Measurements from ENCODE around the gene DUSP28.
"Not testable (repeated sequence)": the region's sequence is repeated elsewhere in the genome, so short reads cannot be mapped to it uniquely, and the experiment has no call there.

Gene DUSP28

DNA sequence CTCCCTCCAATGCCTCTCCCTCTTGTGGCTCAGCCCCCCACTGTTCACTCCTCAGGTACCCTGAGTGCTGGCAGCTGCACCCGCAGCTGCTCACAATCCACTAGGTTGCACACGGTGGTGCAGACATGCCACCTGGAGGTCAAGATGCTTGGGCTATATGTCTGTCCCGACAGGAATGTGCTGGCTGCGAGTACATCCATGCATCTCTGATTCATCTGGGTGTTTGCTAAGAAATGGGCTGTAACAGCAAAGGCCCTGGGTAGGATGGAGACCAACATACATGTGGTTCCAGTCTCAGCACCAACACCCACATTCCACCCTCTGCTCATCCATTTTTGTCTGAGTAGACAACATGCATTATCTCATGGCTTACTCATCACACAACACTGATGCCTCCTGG, 33.6 kb upstream of the DUSP28 start:
- in situ Hi-C loops (cut with MboI; ENCODE audit: low sequenced_read_pairs): no loop called here

- in situ Hi-C loops (cut with MboI; ENCODE audit: low sequenced_read_pairs): no loop called here
Measured at GRCh38 chr2:240527153-240527750, 32.9 kb upstream of the DUSP28 start.

GRCh38 chr2:240528406-240529040, 31.6 kb upstream of the DUSP28 start:
- in situ Hi-C loops (cut with MboI; ENCODE audit: low sequenced_read_pairs): no loop called here

- in situ Hi-C loops (cut with MboI; ENCODE audit: low sequenced_read_pairs): no loop called here
Measured at GRCh38 chr2:240529344-240529999, 30.7 kb upstream of the DUSP28 start.

- in situ Hi-C loops (cut with MboI; ENCODE audit: low sequenced_read_pairs): no loop called here
Measured at GRCh38 chr2:240530181-240530580, 30.0 kb upstream of the DUSP28 start.

DNA sequence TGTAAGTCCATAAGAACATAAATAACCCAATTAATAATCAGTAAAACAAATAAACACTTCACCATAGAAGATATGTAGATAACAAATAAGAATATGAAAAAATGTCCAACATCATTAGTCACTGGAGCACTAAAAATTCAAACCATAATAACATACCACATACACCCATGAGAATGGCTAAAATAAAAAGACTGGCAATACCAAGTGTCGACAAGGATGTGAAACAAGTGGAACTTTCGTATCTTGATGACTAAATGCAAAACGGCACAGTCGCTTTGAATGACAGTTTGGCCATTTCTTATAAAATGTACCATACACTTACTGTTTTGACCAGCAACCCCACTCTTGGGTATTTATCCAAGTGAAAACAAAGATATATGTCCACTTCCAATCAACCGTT, 29.1 kb upstream of the DUSP28 start:
- in situ Hi-C loops (cut with MboI; ENCODE audit: low sequenced_read_pairs): no loop called here

- in situ Hi-C loops (cut with MboI; ENCODE audit: low sequenced_read_pairs): no loop called here
Measured at GRCh38 chr2:240532031-240532775, 28.0 kb upstream of the DUSP28 start.

DNA sequence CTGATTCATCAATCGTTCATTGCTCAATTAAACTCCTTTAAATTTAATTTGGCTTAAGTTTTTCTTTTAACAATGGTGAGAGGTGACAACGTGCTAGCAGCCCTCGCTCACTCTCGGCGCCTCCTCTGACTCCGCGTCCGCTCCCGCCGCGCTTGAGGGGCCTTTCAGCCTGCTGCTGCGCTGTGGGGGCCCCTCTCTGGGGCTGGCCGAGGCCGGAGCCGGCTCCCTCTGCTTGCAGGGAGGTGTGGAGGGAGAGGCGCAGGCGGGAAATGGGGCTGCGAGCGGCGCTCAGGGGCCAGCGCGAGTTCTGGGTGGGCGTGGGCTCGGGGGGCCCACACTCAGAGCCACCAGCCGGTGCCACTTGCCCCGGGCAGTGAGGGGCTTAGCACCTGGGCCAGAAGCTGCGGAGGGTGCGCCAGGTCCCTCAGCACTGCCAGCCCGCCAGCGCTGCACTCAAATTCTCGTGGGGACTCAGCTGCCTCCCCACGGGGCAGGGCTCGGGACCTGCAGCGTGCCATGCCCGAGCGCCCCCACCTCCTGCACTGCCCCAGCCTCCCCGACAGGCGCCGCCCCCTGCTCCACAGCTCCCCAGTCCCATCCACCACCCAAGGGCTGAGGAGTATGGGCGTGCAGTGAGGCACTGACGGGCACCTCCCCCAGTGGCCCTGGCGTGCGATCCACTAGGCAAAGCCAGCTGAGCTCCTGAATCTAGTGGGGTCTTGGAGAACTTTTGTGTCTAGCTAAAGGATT, 22.0 kb upstream of the DUSP28 start:
- in situ Hi-C loops (cut with MboI; ENCODE audit: low sequenced_read_pairs): no loop called here

- in situ Hi-C loops (cut with MboI; ENCODE audit: low sequenced_read_pairs): not testable (repeated sequence)
Measured at GRCh38 chr2:240539101-240539500, 21.1 kb upstream of the DUSP28 start.

- in situ Hi-C loops (cut with MboI; ENCODE audit: low sequenced_read_pairs): no loop called here
Measured at GRCh38 chr2:240539906-240540305, 20.3 kb upstream of the DUSP28 start.

GRCh38 chr2:240551288-240551687, 8.9 kb upstream of the DUSP28 start:
- in situ Hi-C loops (cut with MboI; ENCODE audit: low sequenced_read_pairs): no loop called here

DNA sequence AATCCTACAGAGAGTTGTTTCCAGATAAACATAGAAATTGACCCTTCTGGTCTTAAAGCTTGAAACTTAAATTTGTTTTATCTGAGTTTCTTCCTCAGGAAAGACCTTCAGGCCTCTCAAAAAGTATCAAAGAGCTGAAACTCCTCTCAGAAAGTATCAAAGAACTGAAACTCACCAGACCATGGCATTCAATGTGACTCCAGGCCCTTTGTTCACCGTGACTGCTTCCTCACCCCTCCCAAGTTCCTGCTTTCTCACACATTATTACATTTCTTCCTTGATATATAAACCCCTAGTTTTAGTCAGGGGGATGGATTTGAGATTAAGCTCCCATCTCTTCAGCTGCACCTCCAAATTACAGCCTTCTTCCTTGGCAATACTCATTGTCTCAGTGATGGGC, 8.3 kb upstream of the DUSP28 start:
- in situ Hi-C loops (cut with MboI; ENCODE audit: low sequenced_read_pairs): no loop called here

DNA sequence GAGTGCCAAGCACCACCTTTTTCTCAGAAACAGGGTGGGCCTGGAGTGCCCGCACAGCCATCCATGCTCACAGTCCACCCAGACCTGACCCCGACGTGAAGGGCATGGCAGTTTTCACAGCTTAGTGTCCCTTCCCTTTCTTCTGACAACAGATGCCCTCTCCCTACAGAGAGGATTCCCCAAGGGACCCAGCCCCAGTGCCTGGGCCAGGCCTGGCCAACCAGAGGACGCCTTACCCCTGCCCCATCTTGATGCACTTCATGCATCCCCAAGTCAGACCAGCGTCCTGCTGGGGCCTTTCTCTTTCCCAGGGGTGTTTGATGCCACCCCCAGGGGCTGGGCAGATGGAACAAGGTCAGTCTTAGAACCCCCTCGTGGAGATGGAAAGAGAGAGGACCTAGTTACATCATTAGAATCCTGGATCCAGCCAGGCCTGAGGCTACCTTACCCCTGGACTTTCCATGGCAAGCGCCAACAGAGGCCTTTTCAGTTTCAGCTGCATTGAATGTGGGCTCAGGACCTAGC, 6.1 kb upstream of the DUSP28 start:
- in situ Hi-C loops (cut with MboI; ENCODE audit: low sequenced_read_pairs): no loop called here

GRCh38 chr2:240554767-240555493, 5.2 kb upstream of the DUSP28 start:
- in situ Hi-C loops (cut with MboI; ENCODE audit: low sequenced_read_pairs): no loop called here

DNA sequence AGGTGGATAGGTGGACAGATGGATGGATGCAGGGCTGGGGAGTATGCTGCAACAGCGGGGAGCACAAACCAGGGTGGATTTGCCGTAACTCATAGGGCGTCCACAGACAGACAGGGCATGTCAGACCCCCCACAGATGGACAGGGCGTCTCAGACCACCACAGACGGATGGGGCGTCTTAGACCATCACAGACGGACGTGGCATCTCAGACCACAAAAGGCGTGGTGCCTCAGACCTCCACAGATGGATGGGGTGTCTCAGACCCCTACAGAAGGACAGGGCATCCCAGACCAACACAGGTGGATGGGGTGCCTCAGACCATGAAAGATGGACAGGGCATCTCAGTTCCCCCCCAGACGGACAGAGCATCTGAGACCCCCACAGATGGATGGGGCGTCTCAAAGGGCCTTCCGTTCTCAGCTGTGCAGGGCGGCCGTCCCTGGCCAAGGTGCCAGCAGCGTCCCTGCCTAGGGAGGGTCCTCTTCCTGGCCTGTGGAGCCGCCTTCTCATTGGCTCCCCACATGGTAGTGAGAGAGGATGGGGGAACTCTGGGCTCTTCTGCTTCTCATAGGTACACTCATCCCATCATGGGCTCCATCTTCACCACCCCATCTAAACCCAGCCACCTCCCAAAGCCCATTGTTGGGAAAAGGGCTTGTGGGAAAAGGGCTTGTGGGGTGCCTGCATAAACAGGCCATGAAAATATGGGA, 4.5 kb upstream of the DUSP28 start:
- in situ Hi-C loops (cut with MboI; ENCODE audit: low sequenced_read_pairs): no loop called here

DNA sequence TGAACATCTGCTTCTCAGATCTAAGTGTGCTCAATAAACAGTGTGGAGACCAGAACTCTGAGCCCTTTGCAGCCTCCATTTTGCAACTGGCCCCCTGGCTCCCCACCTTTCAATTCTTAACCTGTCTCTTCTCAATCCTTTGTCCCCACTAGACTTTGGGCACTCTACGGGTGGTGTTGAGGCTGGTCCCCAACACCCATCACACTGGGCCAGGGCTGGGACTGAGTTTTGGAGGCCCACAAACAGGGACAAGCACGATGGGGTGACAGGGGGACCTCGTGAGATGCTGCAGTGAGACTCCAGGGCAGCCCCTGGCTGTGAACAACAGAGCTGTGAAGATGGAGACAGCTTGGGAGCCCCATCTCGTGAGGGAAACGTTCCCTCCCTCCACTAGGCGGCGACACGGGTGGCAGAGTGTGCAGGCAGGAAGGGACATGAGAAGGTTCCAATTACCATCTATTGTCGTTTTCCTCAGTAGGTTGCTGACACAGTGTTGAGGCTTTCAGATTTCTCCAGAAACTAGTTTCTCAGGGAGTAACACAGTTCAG, 3.5 kb upstream of the DUSP28 start:
- in situ Hi-C loops (cut with MboI; ENCODE audit: low sequenced_read_pairs): no loop called here

GRCh38 chr2:240557101-240557751, 2.9 kb upstream of the DUSP28 start:
- in situ Hi-C loops (cut with MboI; ENCODE audit: low sequenced_read_pairs): no loop called here

GRCh38 chr2:240557808-240558207, 2.3 kb upstream of the DUSP28 start, which contains the start of gene ANKMY1:
TSS of gene ANKMY1 (minus strand) at chr2:240557988. CDS start at chr2:240557335, 653 bp downstream.
- in situ Hi-C loops (cut with MboI; ENCODE audit: low sequenced_read_pairs): no loop called here
